H1 (cell line): Measurements from ENCODE around the gene PACS1. TPM values are rescaled to one million over a fixed set of nuclear protein-coding genes. Genes with fewer than 3 reads are reported as not detected.

Source experiments
- CTCF ChIP-seq, 3 experiments: IDR thresholded peaks; 1 replicate in 2 of 3; 2 replicates in 1 of 3; pipeline versions ENCODE4 v1.5.1 to v1.6.1; 2011; ENCODE audit warnings: low read length in 3 of 3, mild to moderate bottlenecking in 3 of 3, inconsistent platforms in 2 of 3, low read depth in 1 of 3, moderate library complexity in 1 of 3; ENCODE audit not compliant: insufficient read depth in 1 of 3; ENCODE audit errors: control extremely low read depth in 1 of 3
- SIRT6 ChIP-seq: IDR thresholded peaks from one replicate; pipeline ENCODE4 v1.7.1; 2012; ENCODE audit warnings: low read length, inconsistent platforms
- polyA plus RNA-seq, 7 experiments: library from polyadenylated mRNA; depleted of rRNA in 3 of 7; stranded (reverse) in 5 of 7; unstranded in 2 of 7; fragments of >200 nt in 5 of 7; fragments of 200-250 nt in 2 of 7; gene quantifications; 1 replicate in 5 of 7; 2 replicates in 1 of 7; 4 replicates in 1 of 7; pipeline versions ENCODE4 v1.2.1 to v1.2.3, GENCODE V29; 2011 to 2013; ENCODE audit warnings: missing spikeins in 2 of 7, mixed read lengths in 2 of 7
- total RNA-seq: library from RNA; stranded (reverse); fragmentation: NEBNext Ultra II Directional; extraction: Animal tissue kit (Norgen Biotek cat#: 25700); gene quantifications from 2 replicates; pipeline ENCODE4 v1.2.1, GENCODE V29; 2021

PACS1 gene
- total and polyA plus RNA-seq, 2 of the 8 experiments (the other 6 are each of a cell fraction or from before 2014, with no cell fraction given): 11.5 to 36.0 TPM

GRCh38 chr11:66168289-66168688 is 98.2 kb downstream of the PACS1 start (continued):
- TF ChIP-seq CTCF (IDR thresholded peaks at IDR 0.05; ENCODE audit: control extremely low read depth in 1 of 3, insufficient read depth in 1 of 3, low read depth in 1 of 3, low read length in 3 of 3) (no peak), SIRT6 (no peak)
- TF ChIP-seq, all 59 proteins: peak for 0
